GM12878 (cell line): Measurements from ENCODE around the gene MACROD2. TPM values are rescaled to one million over a fixed set of nuclear protein-coding genes. Genes with fewer than 3 reads are reported as not detected.

Experiments used
- ATAC-seq: fragments of 200-7000 bp; cut with Tn5 transposase; 3 replicates; pipeline ENCODE4 v1.9.1; 2020; ENCODE audit warnings: mild to moderate bottlenecking, moderate library complexity
- BruUV-seq: library from RNA; stranded (reverse); fragments of 400-500 nt; replicated peaks from 2 replicates; lab custom pipeline; 2021; lab: Mats Ljungman, UMichigan
- CTCF ChIA-PET: fragments of 300-600 bp; sonication (Branson Sonifier 250); formaldehyde crosslinking; extraction: SDS; loops from one replicate; lab custom pipeline; 2021; ENCODE audit warnings: inconsistent platforms; lab: Yijun Ruan, JAX
- POLR2A ChIA-PET: fragments of 350-600 bp; formaldehyde crosslinking; extraction: SDS; loops from one replicate; lab custom pipeline; 2021; ENCODE audit warnings: inconsistent platforms; lab: Charles Lee
- RAD21 ChIA-PET: fragments of 300-600 bp; sonication (Branson Sonifier 250); formaldehyde crosslinking; loops from one replicate; lab custom pipeline; 2023; ENCODE audit warnings: antibody characterized with exemption; ENCODE audit not compliant: unreplicated experiment; lab: Charles Lee
- SMC1A ChIA-PET: fragments of 300-600 bp; sonication (Branson Sonifier 250); formaldehyde crosslinking; loops from one replicate; lab custom pipeline; 2023; ENCODE audit not compliant: unreplicated experiment, uncharacterized antibody; lab: Charles Lee
- DNase-seq: peaks from one replicate; pipeline ENCODE4 v3.0.0-alpha.2; 2011; ENCODE audit warnings: low read depth, low spot score
- FAIRE-seq: peaks from 3 replicates; lab custom pipeline; 2011; peaks lifted over from hg19 to GRCh38; lab: Jason Lieb, UNC
- H2AFZ ChIP-seq: 2 replicates; pipeline ENCODE4 v1.6.0; 2011; ENCODE audit warnings: low read depth, low read length, control low read depth; ENCODE audit not compliant: control insufficient read depth
- H3K27ac ChIP-seq: 2 replicates; pipeline ENCODE4 v1.5.1; 2011; ENCODE audit warnings: control low read depth; ENCODE audit not compliant: control insufficient read depth, insufficient read depth
- H3K27me3 ChIP-seq, 2 experiments: replicated peaks in 1 of 2; 2 replicates each; pipeline versions ENCODE4 v1.6.0 to v1.6.1; 2011; ENCODE audit warnings: low read length in 1 of 2; ENCODE audit not compliant: control insufficient read depth in 2 of 2, insufficient read depth in 2 of 2
- H3K36me3 ChIP-seq, 2 experiments: 2 replicates each; pipeline ENCODE4 v1.5.1; 2011; ENCODE audit warnings: low read length in 1 of 2; ENCODE audit not compliant: control insufficient read depth in 2 of 2, insufficient read depth in 2 of 2
- H3K4me1 ChIP-seq: 2 replicates; pipeline ENCODE4 v1.6.1; 2011; ENCODE audit warnings: mild to moderate bottlenecking, low read length, moderate library complexity, mixed read lengths; ENCODE audit not compliant: control insufficient read depth, insufficient read depth
- H3K4me2 ChIP-seq: 2 replicates; pipeline ENCODE4 v1.6.0; 2011; ENCODE audit warnings: control low read depth; ENCODE audit not compliant: control insufficient read depth, insufficient read depth
- H3K4me3 ChIP-seq: fragments of 200-600 bp; sonication (generic); 2 replicates; pipeline ENCODE4 v1.5.1; 2016
- H3K79me2 ChIP-seq: 2 replicates; pipeline ENCODE4 v1.6.0; 2011; ENCODE audit warnings: low read length; ENCODE audit not compliant: control insufficient read depth, insufficient read depth
- H3K9ac ChIP-seq: 2 replicates; pipeline ENCODE4 v1.8.0; 2011; ENCODE audit warnings: low read length, control low read depth, mixed read lengths; ENCODE audit not compliant: control insufficient read depth, insufficient read depth
- H3K9me3 ChIP-seq: replicated peaks from 3 replicates; pipeline ENCODE4 v1.5.1; 2011; ENCODE audit warnings: mild to moderate bottlenecking, low read length; ENCODE audit not compliant: control insufficient read depth, insufficient read depth
- H4K20me1 ChIP-seq: 2 replicates; pipeline ENCODE4 v1.6.0; 2011; ENCODE audit not compliant: control insufficient read depth, insufficient read depth
- BCLAF1 ChIP-seq: fragments of 450-650 bp; IDR thresholded peaks from 2 replicates; pipeline ENCODE4 v1.6.1; 2017; ENCODE audit warnings: antibody characterized with exemption, mild to moderate bottlenecking, moderate library complexity
- CBFB ChIP-seq: IDR thresholded peaks from 2 replicates; pipeline ENCODE4 v1.6.1; 2016; ENCODE audit warnings: antibody characterized with exemption, low read depth
- FOXK2 ChIP-seq: fragments of 450-650 bp; IDR thresholded peaks from 2 replicates; pipeline ENCODE4 v1.6.1; 2017; ENCODE audit warnings: mild to moderate bottlenecking, moderate library complexity
- GABPA ChIP-seq: IDR thresholded peaks from 2 replicates; pipeline ENCODE4 v1.6.1; 2014; ENCODE audit warnings: antibody characterized with exemption, low read depth, mild to moderate bottlenecking, inconsistent platforms
- HDAC2 ChIP-seq: fragments of 200-600 bp; sonication (generic); IDR thresholded peaks from 2 replicates; pipeline ENCODE4 v1.6.1; 2017
- NFYA ChIP-seq: IDR thresholded peaks from 2 replicates; pipeline ENCODE4 v1.6.1; 2011; ENCODE audit warnings: low read depth, mild to moderate bottlenecking, low read length, improper control_type of control experiment, borderline replicate concordance
- NKRF ChIP-seq: fragments of 450-650 bp; conservative IDR thresholded peaks from 2 replicates; pipeline ENCODE4 v1.6.1; 2017; ENCODE audit warnings: mild to moderate bottlenecking, moderate library complexity
- RAD51 ChIP-seq: fragments of 450-650 bp; IDR thresholded peaks from 2 replicates; pipeline ENCODE4 v1.6.1; 2016; ENCODE audit warnings: moderate library complexity, mild to moderate bottlenecking, inconsistent platforms
- RELA ChIP-seq: fragments of 450-650 bp; IDR thresholded peaks from 2 replicates; pipeline ENCODE4 v1.8.0; 2014; ENCODE audit warnings: borderline replicate concordance; ENCODE audit not compliant: partially characterized antibody
- SP1 ChIP-seq: IDR thresholded peaks from one replicate; pipeline ENCODE4 v1.6.1; 2011; ENCODE audit warnings: low read depth, low read length
- STAT3 ChIP-seq: IDR thresholded peaks from 2 replicates; pipeline ENCODE4 v1.6.1; 2011; ENCODE audit warnings: low read depth, low read length, improper control_type of control experiment
- YY1 ChIP-seq: IDR thresholded peaks from 2 replicates; pipeline ENCODE4 v1.6.1; 2011; ENCODE audit warnings: low read depth, mild to moderate bottlenecking, low read length
- ZBED1 ChIP-seq: IDR thresholded peaks from 2 replicates; pipeline ENCODE4 v1.6.1; 2016; ENCODE audit warnings: borderline replicate concordance
- WGBS: methylation state at CpG from one replicate; pipeline ENCODE4 v1.1.6; 2016; ENCODE audit warnings: low lambda C conversion rate; ENCODE audit not compliant: insufficient replicate concordance, insufficient coverage; ENCODE audit errors: missing lambda C conversion rate; 5-methylcytosine and 5-hydroxymethylcytosine counted together
- in situ Hi-C: fragments of 300-500 bp; cut with MboI; formaldehyde crosslinking; loops from 9 replicates; pipeline ENCODE4 v1.14.3; 2018; ENCODE audit warnings: mixed read lengths
- intact Hi-C: fragments of 100-400 bp; cut with micrococcal nuclease; formaldehyde crosslinking; loops from one replicate; pipeline ENCODE4 v1.14.2; 2022; ENCODE audit not compliant: unreplicated experiment
- polyA plus RNA-seq, 11 experiments: library from polyadenylated mRNA; depleted of rRNA in 4 of 11; unstranded in 6 of 11; stranded (reverse) in 5 of 11; fragments of >200 nt; fragmentation: Nextera tagmentation in 4 of 11; fragmentation: Illumina TruSeq in 1 of 11; extraction: Ambion mirVana in 4 of 11; extraction: Trizol in 1 of 11; gene quantifications; 1 replicate in 1 of 11; 2 replicates in 10 of 11; pipeline versions ENCODE4 v1.2.1 to v1.2.3, GENCODE V29; 2011 to 2016; ENCODE audit warnings: inconsistent platforms in 2 of 11, missing spikeins in 2 of 11, low read depth in 1 of 11
- total RNA-seq, 4 experiments: library from RNA; depleted of rRNA in 3 of 4; stranded (reverse); fragments of >200 nt in 3 of 4; fragmentation: Illumina TruSeq in 1 of 4; extraction: Trizol in 1 of 4; gene quantifications; 2 replicates each; pipeline versions ENCODE4 v1.2.1 to v1.2.3, GENCODE V29; 2013 to 2021
- TF ChIP-seq, protein P1 (sequence below): fragments of 150-350 bp; IDR thresholded peaks from 2 replicates; pipeline ENCODE4 v1.6.1; 2016; ENCODE audit warnings: low read depth, low read length
- TF ChIP-seq, protein P2 (sequence below): IDR thresholded peaks from 2 replicates; pipeline ENCODE4 v1.6.1; 2011; ENCODE audit warnings: borderline replicate concordance, low read depth, mild to moderate bottlenecking, moderate library complexity, mixed read lengths, low read length; ENCODE audit not compliant: insufficient read depth; ENCODE audit errors: extremely low read length

MACROD2 gene
- total and polyA plus RNA-seq, 10 of the 15 experiments (the other 5 are each of a cell fraction or from before 2014, with no cell fraction given), result 1.1 to 21.5 (median 2.2) TPM

DNA sequence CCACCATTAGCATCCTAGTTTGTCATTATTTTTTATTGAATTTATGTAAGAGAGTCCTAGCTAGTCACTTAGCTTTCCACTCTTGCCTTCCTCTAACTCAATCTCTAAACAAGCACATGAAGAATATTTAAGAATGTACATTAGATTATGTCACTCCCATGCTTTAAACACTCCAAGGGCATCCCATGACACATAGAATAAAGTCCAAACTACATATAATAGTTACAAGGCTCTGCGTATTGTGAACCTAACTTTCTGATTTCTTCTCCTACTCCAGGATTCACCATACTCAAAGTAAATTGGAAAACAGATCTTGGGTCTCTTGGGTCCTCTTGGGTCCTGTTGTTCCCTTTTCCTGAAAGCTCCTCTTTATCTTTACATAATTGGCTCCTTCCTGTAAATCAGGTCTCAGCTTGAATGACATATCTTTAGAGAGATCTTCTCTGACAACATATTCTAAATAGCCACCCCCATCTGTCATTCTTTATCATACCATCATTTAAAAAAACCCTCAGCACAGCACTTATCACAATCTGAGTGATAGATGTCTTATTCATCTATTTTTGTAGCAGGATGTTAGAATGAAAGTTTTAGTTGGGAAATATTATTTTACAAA, 1384.5 kb downstream of the MACROD2 start (continued):
- TF ChIP-seq, protein P1, sequence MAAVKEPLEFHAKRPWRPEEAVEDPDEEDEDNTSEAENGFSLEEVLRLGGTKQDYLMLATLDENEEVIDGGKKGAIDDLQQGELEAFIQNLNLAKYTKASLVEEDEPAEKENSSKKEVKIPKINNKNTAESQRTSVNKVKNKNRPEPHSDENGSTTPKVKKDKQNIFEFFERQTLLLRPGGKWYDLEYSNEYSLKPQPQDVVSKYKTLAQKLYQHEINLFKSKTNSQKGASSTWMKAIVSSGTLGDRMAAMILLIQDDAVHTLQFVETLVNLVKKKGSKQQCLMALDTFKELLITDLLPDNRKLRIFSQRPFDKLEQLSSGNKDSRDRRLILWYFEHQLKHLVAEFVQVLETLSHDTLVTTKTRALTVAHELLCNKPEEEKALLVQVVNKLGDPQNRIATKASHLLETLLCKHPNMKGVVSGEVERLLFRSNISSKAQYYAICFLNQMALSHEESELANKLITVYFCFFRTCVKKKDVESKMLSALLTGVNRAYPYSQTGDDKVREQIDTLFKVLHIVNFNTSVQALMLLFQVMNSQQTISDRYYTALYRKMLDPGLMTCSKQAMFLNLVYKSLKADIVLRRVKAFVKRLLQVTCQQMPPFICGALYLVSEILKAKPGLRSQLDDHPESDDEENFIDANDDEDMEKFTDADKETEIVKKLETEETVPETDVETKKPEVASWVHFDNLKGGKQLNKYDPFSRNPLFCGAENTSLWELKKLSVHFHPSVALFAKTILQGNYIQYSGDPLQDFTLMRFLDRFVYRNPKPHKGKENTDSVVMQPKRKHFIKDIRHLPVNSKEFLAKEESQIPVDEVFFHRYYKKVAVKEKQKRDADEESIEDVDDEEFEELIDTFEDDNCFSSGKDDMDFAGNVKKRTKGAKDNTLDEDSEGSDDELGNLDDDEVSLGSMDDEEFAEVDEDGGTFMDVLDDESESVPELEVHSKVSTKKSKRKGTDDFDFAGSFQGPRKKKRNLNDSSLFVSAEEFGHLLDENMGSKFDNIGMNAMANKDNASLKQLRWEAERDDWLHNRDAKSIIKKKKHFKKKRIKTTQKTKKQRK, result no peak
- TF ChIP-seq RELA (no peak), ZBED1 (no peak)

GRCh38 chr20:15380770-15381169, 1385.5 kb downstream of the MACROD2 start:
- DNase-seq (no peak), FAIRE-seq (no peak), ATAC-seq (no peak)
- Histone ChIP-seq H4K20me1 (no peaks in the 10 kb centered on the region), H3K4me3 (no peak overlapping the region), H3K4me2 (no peak overlapping the region), H3K79me2 (no peaks in the 10 kb centered on the region), H3K4me1 (no peaks in the 10 kb centered on the region), H2AFZ (no peak overlapping the region), H3K9me3 (no peaks in the 10 kb centered on the region), H3K9ac (no peak overlapping the region), H3K27me3 (no peaks in the 10 kb centered on the region), H3K27ac (no peak overlapping the region), H3K36me3 (no peaks in the 10 kb centered on the region)
- CTCF ChIA-PET, result no interaction called here
- SMC1A ChIA-PET, result no interaction called here
- no TSS peak for BruUV-seq
- POLR2A ChIA-PET, result no interaction called here
- in situ Hi-C loops (no loop called here), intact Hi-C loops (no loop called here)
- 0% methylated on average over 1 of the region's 1 CpG for WGBS
- RAD21 ChIA-PET, result no interaction called here
- TF ChIP-seq BCLAF1, result no peak
- TF ChIP-seq CBFB, result no peak
- no peak for TF ChIP-seq HDAC2
- no peak for TF ChIP-seq SP1
- TF ChIP-seq RAD51, result no peak
- TF ChIP-seq GABPA, result no peak
- TF ChIP-seq NKRF, result no peak
- TF ChIP-seq NFYA, result no peak
- TF ChIP-seq STAT3, result no peak
- no peak for TF ChIP-seq FOXK2
- TF ChIP-seq YY1, result no peak
- TF ChIP-seq, protein P2, sequence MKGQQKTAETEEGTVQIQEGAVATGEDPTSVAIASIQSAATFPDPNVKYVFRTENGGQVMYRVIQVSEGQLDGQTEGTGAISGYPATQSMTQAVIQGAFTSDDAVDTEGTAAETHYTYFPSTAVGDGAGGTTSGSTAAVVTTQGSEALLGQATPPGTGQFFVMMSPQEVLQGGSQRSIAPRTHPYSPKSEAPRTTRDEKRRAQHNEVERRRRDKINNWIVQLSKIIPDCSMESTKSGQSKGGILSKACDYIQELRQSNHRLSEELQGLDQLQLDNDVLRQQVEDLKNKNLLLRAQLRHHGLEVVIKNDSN, result no peak
